Left ventricle myocardium inferior (tissue), 1 donor: ENCODE results near the gene DROSHA. TPM values are rescaled to one million over a fixed set of nuclear protein-coding genes. Genes with fewer than 3 reads are reported as not detected.
"Not testable (repeated sequence)": the region's sequence is repeated elsewhere in the genome, so short reads cannot be mapped to it uniquely, and the experiment has no call there.

Experiments used
- DNase-seq: peaks from one replicate; pipeline ENCODE4 v3.0.0-alpha.2; 2020
- H3K27ac ChIP-seq: fragments of 200-600 bp; replicated peaks from 2 replicates; pipeline ENCODE4 v1.8.0; 2021
- H3K27me3 ChIP-seq: fragments of 200-600 bp; 2 replicates; pipeline ENCODE4 v1.8.0; 2021; ENCODE audit warnings: low read depth
- H3K36me3 ChIP-seq: fragments of 200-600 bp; 2 replicates; pipeline ENCODE4 v1.8.0; 2021
- H3K4me1 ChIP-seq: fragments of 200-600 bp; 2 replicates; pipeline ENCODE4 v1.8.0; 2021
- H3K4me3 ChIP-seq: fragments of 200-600 bp; 2 replicates; pipeline ENCODE4 v1.8.0; 2021; ENCODE audit warnings: mild to moderate bottlenecking, moderate library complexity
- H3K9me3 ChIP-seq: fragments of 200-600 bp; replicated peaks from 2 replicates; pipeline ENCODE4 v1.8.0; 2021
- CTCF ChIP-seq: fragments of 200-600 bp; IDR thresholded peaks from 2 replicates; pipeline ENCODE4 v1.8.0; 2021; ENCODE audit warnings: antibody characterized with exemption, mild to moderate bottlenecking, borderline replicate concordance
- intact Hi-C: fragments of 100-400 bp; cut with micrococcal nuclease; formaldehyde crosslinking; loops from one replicate; pipeline ENCODE4 v1.11.0; 2022
- total RNA-seq: library from RNA; stranded (reverse); fragmentation: NEBNext Ultra II Directional; extraction: Animal tissue kit (Norgen Biotek cat#: 25700); gene quantifications from one replicate; pipeline ENCODE4 v1.2.1, GENCODE V29; 2021
- donor health status: DM: no; HTN: yes; CAD: no; lungs with severe emphysema.

DROSHA gene
- total RNA-seq, 1 donor from 2014 or later = 36.5 TPM

DNA sequence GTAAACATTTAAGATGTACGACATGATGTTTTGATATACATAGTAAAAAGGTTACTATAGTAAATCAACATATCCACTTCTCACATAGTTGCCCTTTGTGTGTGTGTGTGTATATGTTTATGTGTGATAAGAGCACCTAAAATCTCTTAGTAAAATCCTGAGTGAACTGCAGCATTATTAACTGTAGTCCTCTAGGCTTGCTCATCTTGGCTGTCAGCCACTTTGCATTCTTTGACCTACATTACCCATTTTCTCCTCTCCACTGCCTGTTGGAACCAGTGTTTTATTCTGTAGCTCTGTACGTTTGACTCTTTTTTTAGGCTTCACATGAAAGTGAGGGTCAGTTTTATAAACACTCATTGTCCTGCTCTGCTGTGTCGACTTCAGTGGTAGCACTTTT lies 24.6 kb upstream of the DROSHA start:
- intact Hi-C loops = no loop called here
- no peaks in the 10 kb centered on the region for H3K27me3 ChIP-seq
- no peaks in the 10 kb centered on the region for H3K9me3 ChIP-seq
- no peaks in the 10 kb centered on the region for H3K4me1 ChIP-seq
- no peak overlapping the region for H3K4me3 ChIP-seq
- no peak overlapping the region for H3K27ac ChIP-seq
- TF ChIP-seq CTCF = no peak
- H3K36me3 ChIP-seq = peaks cover 55% of the 10 kb centered on the region
- no peak for DNase-seq

GRCh38 chr5:31554552-31554951 lies 22.7 kb upstream of the DROSHA start:
- TF ChIP-seq CTCF = no peak
- intact Hi-C loops = no loop called here
- Histone ChIP-seq H3K4me3 (no peak overlapping the region), H3K36me3 (peaks cover 62% of the 10 kb centered on the region), H3K4me1 (no peaks in the 10 kb centered on the region), H3K27ac (no peak overlapping the region), H3K9me3 (no peaks in the 10 kb centered on the region), H3K27me3 (no peaks in the 10 kb centered on the region)
- DNase-seq = no peak

DNA sequence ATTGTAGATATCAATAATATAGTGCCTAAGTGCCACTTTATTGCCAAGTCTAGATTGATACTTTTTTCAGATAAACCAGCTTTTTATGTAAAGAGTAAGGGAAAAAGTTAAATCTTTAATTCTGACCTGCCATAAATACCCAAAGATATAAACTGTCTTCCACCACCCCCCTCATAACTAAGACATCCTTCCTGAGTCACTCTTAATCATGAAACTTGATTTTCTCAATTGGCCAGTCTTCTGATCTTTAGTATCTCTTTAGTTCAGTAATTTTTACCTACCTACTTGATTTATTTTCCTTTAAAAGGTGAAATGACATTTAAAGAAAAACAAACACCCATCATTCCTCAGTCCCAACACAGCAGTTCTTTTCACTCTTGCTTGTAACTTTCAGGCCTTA lies 22.0 kb upstream of the DROSHA start:
- no peak for TF ChIP-seq CTCF
- intact Hi-C loops = no loop called here
- Histone ChIP-seq H3K36me3 (peaks cover 69% of the 10 kb centered on the region), H3K4me3 (no peak overlapping the region), H3K27ac (no peak overlapping the region), H3K9me3 (no peaks in the 10 kb centered on the region), H3K27me3 (no peaks in the 10 kb centered on the region), H3K4me1 (no peaks in the 10 kb centered on the region)
- DNase-seq = no peak

GRCh38 chr5:31551878-31552277 lies 20.0 kb upstream of the DROSHA start:
- DNase-seq = no peak
- H3K27me3 ChIP-seq = no peaks in the 10 kb centered on the region
- intact Hi-C loops = no loop called here
- no peak overlapping the region for H3K4me3 ChIP-seq
- no peaks in the 10 kb centered on the region for H3K9me3 ChIP-seq
- peaks cover 84% of the 10 kb centered on the region for H3K36me3 ChIP-seq
- no peaks in the 10 kb centered on the region for H3K4me1 ChIP-seq
- H3K27ac ChIP-seq = no peak overlapping the region
- no peak for TF ChIP-seq CTCF

GRCh38 chr5:31549114-31549513 lies 17.2 kb upstream of the DROSHA start:
- peaks cover 87% of the 10 kb centered on the region for H3K36me3 ChIP-seq
- DNase-seq, H3K27me3 ChIP-seq, H3K4me3 ChIP-seq, intact Hi-C loops, H3K27ac ChIP-seq, H3K9me3 ChIP-seq, H3K4me1 ChIP-seq: not testable (repeated sequence)

DNA sequence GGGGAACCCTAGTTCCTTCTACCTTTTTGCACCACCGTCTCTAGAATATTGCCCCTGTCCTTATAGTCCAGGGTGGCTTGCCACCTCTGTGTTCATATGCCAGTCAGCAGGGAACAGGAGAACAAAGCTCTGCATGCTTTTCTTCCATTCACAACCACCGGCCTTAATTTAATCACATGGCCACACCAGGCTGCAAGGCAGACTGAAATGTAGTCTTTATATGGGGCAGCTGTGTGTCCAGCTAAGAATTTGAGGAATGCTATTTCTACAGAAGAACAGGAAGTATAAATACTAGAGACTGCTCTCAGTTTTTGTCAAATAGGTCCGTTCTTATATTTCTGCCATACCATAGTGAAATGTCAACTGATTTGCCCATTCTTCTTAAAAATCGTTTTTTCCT lies 6.0 kb upstream of the DROSHA start:
- Histone ChIP-seq H3K9me3 (no peaks in the 10 kb centered on the region), H3K27ac (no peak overlapping the region)

More for the DNA sequence above, 6.0 kb upstream of the DROSHA start:
- intact Hi-C loops = no loop called here
- TF ChIP-seq CTCF = no peak
- Histone ChIP-seq H3K27me3 (no peaks in the 10 kb centered on the region), H3K4me1 (peaks cover 11% of the 10 kb centered on the region), H3K4me3 (no peak overlapping the region), H3K36me3 (peaks cover 85% of the 10 kb centered on the region)
- no peak for DNase-seq
